Erythroblast (primary cell): ENCODE results near the gene SPDYE3.

Source experiments
- DNase-seq, 2 experiments: peaks; one replicate each; lab custom pipeline; 2025; lab: John Stamatoyannopoulos, UW
- GATA1 ChIP-seq: IDR thresholded peaks from 2 replicates; pipeline ENCODE4 v1.6.1; 2011; ENCODE audit warnings: low read depth, mild to moderate bottlenecking, control low read depth, low read length, moderate library complexity
- POLR2A ChIP-seq: IDR thresholded peaks from 2 replicates; pipeline ENCODE4 v1.6.1; 2011; ENCODE audit warnings: mild to moderate bottlenecking, low read length

Gene SPDYE3

GRCh38 chr7:100369105-100369504, 61.6 kb downstream of the SPDYE3 start:
- DNase-seq: peak; percentile 14 to 19
- TF ChIP-seq POLR2A: peak; percentile 44
- no peak for TF ChIP-seq GATA1

GRCh38 chr7:100370303-100370702, 62.8 kb downstream of the SPDYE3 start:
- TF ChIP-seq POLR2A: no peak
- TF ChIP-seq GATA1: no peak
- DNase-seq: no peak

GRCh38 chr7:100370746-100371145, 63.2 kb downstream of the SPDYE3 start:
- DNase-seq: no peak

GRCh38 chr7:100371561-100372171, 64.2 kb downstream of the SPDYE3 start:
- DNase-seq: no peak
- TF ChIP-seq GATA1: no peak
- no peak for TF ChIP-seq POLR2A

More at GRCh38 chr7:100370746-100371145, 63.2 kb downstream of the SPDYE3 start:
- TF ChIP-seq POLR2A: no peak
- no peak for TF ChIP-seq GATA1
